ENCODE data around the gene FAM90A1. TPM values are rescaled to one million over a fixed set of nuclear protein-coding genes. Genes with fewer than 3 reads are reported as not detected.
"Not testable (repeated sequence)": the region's sequence is repeated elsewhere in the genome, so short reads cannot be mapped to it uniquely, and the experiment has no call there.

The FAM90A1 gene
- polyA plus RNA-seq, 4 donors = 0.27 to 0.65 (median 0.45) TPM; not detected in 1

DNA sequence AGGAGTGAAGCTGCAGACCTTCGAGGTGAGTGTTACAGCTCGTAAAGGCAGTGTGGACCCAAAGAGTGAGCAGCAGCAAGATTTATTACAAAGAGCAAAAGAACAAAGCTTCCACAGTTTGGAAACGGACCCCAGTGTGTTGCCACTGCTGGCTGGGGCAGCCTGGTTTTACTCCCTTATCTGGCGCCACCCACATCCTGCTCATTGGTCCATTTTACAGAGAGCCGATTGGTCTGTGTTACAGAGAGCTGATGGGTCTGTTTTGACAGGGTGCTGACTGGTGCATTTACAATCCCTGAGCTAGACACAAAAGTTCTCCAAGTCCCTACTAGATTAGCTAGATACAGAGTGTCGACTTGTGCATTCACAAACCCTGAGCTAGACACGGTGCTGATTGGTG, 24.2 kb upstream of the FAM90A1 start:
- FAIRE-seq; H3K9me3 ChIP-seq (ENCODE audit: control insufficient read depth in 2 of 2, insufficient read depth in 1 of 2, low read depth in 1 of 2, low read length in 1 of 2); DNase-seq; H3K27me3 ChIP-seq (ENCODE audit: control insufficient read depth in 3 of 3, insufficient read depth in 3 of 3, low read length in 3 of 3); H3K4me3 ChIP-seq (ENCODE audit: low read depth in 1 of 3, low read length in 3 of 3); H3K36me3 ChIP-seq (ENCODE audit: control insufficient read depth in 3 of 3, insufficient read depth in 2 of 3, low read depth in 1 of 3, low read length in 3 of 3); H3K4me1 ChIP-seq (ENCODE audit: control insufficient read depth in 3 of 3, insufficient read depth in 2 of 3, low read depth in 1 of 3, low read length in 2 of 3); H3K27ac ChIP-seq (ENCODE audit: low read depth in 1 of 3, low read length in 2 of 3): not testable (repeated sequence)
- 73 to 84% (median 76%) methylated on average over 6 of the region's 7 CpGs for WGBS, 3 donors

DNA sequence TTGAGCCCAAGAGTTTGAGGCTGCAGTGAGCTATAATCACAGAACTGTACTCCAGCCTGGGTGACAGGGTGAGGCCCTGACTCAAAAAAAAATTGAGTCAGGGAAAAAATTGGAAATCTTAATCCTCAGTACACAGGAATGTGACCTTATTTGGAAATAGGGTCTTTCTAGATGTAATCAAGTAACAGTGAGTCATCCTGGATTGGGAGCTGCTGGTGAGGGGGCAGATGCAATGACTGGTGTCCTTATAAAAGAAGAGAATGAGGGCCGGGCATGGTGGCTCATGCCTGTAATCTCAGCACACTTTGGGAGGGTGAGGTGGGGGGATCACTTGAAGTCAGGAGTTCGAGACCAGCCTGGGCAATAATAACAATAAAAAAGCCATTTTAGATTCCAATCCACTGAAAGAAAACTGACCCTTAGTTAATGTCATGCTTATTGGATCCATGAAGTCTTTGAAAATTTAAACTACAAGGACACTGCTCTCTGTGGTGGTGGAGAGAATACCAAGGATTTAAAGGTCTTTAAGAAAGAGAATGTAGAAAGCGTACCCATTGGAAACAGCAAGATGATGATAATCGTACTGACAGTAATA, 19.6 kb upstream of the FAM90A1 start:
- H3K36me3 ChIP-seq (ENCODE audit: control insufficient read depth in 3 of 3, insufficient read depth in 2 of 3, low read depth in 1 of 3, low read length in 3 of 3); FAIRE-seq; H3K9me3 ChIP-seq (ENCODE audit: control insufficient read depth in 2 of 2, insufficient read depth in 1 of 2, low read depth in 1 of 2, low read length in 1 of 2); H3K27ac ChIP-seq (ENCODE audit: low read depth in 1 of 3, low read length in 2 of 3); H3K27me3 ChIP-seq (ENCODE audit: control insufficient read depth in 3 of 3, insufficient read depth in 3 of 3, low read length in 3 of 3); H3K4me1 ChIP-seq (ENCODE audit: control insufficient read depth in 3 of 3, insufficient read depth in 2 of 3, low read depth in 1 of 3, low read length in 2 of 3); DNase-seq; H3K4me3 ChIP-seq (ENCODE audit: low read depth in 1 of 3, low read length in 3 of 3): not testable (repeated sequence)
- WGBS, 3 donors = 84 to 88% (median 87%) methylated on average over 3 to 4 of the region's 4 CpGs

- DNase-seq = not testable (repeated sequence)
Observed at GRCh38 chr12:8243682-8244161, 16.3 kb upstream of the FAM90A1 start.

DNA sequence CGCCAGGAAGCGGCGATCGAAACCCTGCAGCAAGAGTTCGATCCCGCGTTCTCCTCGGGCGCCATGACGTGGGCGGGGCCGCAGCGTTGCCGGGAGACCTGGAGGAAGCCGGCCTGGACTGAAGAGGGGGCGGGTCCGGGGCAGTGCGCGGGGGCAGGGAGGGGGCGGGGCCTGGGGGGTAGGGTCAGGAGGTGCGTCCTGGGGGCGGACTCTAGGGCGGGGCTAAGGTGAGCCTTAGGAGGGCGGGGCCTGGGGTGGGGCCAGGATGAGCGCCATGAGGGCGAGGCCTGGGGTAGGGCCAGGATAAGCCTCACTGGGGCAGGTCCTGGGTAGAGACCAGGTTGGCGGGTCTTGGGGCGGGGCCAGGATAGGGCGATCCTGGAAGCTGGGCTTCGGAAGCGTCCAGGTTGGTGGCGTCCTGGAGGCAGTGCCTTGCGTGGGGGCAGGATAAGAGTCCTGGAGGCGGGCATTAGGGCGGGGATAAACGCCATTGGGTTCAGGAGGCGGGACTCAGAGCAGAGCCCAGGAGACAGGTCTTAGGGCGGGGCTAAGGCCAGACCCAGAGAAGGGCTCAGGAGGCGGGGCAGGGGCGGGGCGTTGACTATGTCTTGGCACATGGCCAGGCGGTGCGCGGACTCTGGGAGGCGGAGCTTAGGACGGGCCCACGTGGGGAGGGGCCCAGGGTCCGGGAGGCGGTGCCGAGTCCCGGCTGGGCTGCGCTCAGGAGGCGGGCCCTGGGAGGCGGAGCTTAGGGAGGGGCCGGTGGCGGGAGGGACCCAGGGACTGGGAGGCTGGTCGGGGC, 15.7 kb upstream of the FAM90A1 start:
- H3K36me3 ChIP-seq (ENCODE audit: control insufficient read depth in 3 of 3, insufficient read depth in 2 of 3, low read depth in 1 of 3, low read length in 3 of 3); H3K4me1 ChIP-seq (ENCODE audit: control insufficient read depth in 3 of 3, insufficient read depth in 2 of 3, low read depth in 1 of 3, low read length in 2 of 3); H3K9me3 ChIP-seq (ENCODE audit: control insufficient read depth in 2 of 2, insufficient read depth in 1 of 2, low read depth in 1 of 2, low read length in 1 of 2); H3K27me3 ChIP-seq (ENCODE audit: control insufficient read depth in 3 of 3, insufficient read depth in 3 of 3, low read length in 3 of 3): not testable (repeated sequence)
- FAIRE-seq = peak; percentile 94
- 0 to 1% (median 0%) methylated on average over 42 to 57 of the region's 57 CpGs for WGBS, 3 donors
- peak overlapping the region; percentile 65 to 74 (median 68) for H3K4me3 ChIP-seq (ENCODE audit: low read depth in 1 of 3, low read length in 3 of 3)
- peak overlapping the region; percentile 74 to 89 (median 78) for H3K27ac ChIP-seq (ENCODE audit: low read depth in 1 of 3, low read length in 2 of 3)
- peak; percentile 97 for DNase-seq

More at GRCh38 chr12:8243682-8244161, 16.3 kb upstream of the FAM90A1 start:
- H3K27me3 ChIP-seq (ENCODE audit: control insufficient read depth in 3 of 3, insufficient read depth in 3 of 3, low read length in 3 of 3); H3K36me3 ChIP-seq (ENCODE audit: control insufficient read depth in 3 of 3, insufficient read depth in 2 of 3, low read depth in 1 of 3, low read length in 3 of 3); H3K9me3 ChIP-seq (ENCODE audit: control insufficient read depth in 2 of 2, insufficient read depth in 1 of 2, low read depth in 1 of 2, low read length in 1 of 2); FAIRE-seq; H3K4me1 ChIP-seq (ENCODE audit: control insufficient read depth in 3 of 3, insufficient read depth in 2 of 3, low read depth in 1 of 3, low read length in 2 of 3): not testable (repeated sequence)
- Histone ChIP-seq H3K4me3 (ENCODE audit: low read depth in 1 of 3, low read length in 3 of 3) (peak overlapping the region in 2 of 3 donors; percentile 60 to 64), H3K27ac (ENCODE audit: low read depth in 1 of 3, low read length in 2 of 3) (peak overlapping the region in 2 of 3 donors; percentile 78 to 89)
- WGBS, 3 donors = 1% methylated on average over 28 to 35 of the region's 35 CpGs

GRCh38 chr12:8242622-8242879, 15.1 kb upstream of the FAM90A1 start:
- FAIRE-seq; H3K36me3 ChIP-seq (ENCODE audit: control insufficient read depth in 3 of 3, insufficient read depth in 2 of 3, low read depth in 1 of 3, low read length in 3 of 3); DNase-seq; H3K4me1 ChIP-seq (ENCODE audit: control insufficient read depth in 3 of 3, insufficient read depth in 2 of 3, low read depth in 1 of 3, low read length in 2 of 3); H3K9me3 ChIP-seq (ENCODE audit: control insufficient read depth in 2 of 2, insufficient read depth in 1 of 2, low read depth in 1 of 2, low read length in 1 of 2); H3K27me3 ChIP-seq (ENCODE audit: control insufficient read depth in 3 of 3, insufficient read depth in 3 of 3, low read length in 3 of 3): not testable (repeated sequence)
- Histone ChIP-seq H3K27ac (ENCODE audit: low read depth in 1 of 3, low read length in 2 of 3) (peak overlapping the region in 2 of 3 donors; percentile 38 to 56), H3K4me3 (ENCODE audit: low read depth in 1 of 3, low read length in 3 of 3) (peak overlapping the region; percentile 65 to 74 (median 68))
- 0 to 1% (median 0%) methylated on average over 17 to 28 of the region's 28 CpGs for WGBS, 3 donors

GRCh38 chr12:8241917-8242621, 14.7 kb upstream of the FAM90A1 start:
- WGBS, 3 donors = 4 to 9% (median 5%) methylated on average over 17 to 19 of the region's 20 CpGs
- not testable (repeated sequence) for H3K4me1 ChIP-seq (ENCODE audit: control insufficient read depth in 3 of 3, insufficient read depth in 2 of 3, low read depth in 1 of 3, low read length in 2 of 3); H3K9me3 ChIP-seq (ENCODE audit: control insufficient read depth in 2 of 2, insufficient read depth in 1 of 2, low read depth in 1 of 2, low read length in 1 of 2); H3K36me3 ChIP-seq (ENCODE audit: control insufficient read depth in 3 of 3, insufficient read depth in 2 of 3, low read depth in 1 of 3, low read length in 3 of 3); H3K27me3 ChIP-seq (ENCODE audit: control insufficient read depth in 3 of 3, insufficient read depth in 3 of 3, low read length in 3 of 3); FAIRE-seq
- peak overlapping the region; percentile 65 to 74 (median 68) for H3K4me3 ChIP-seq (ENCODE audit: low read depth in 1 of 3, low read length in 3 of 3)
- peak; percentile 18 to 36 for DNase-seq
- H3K27ac ChIP-seq (ENCODE audit: low read depth in 1 of 3, low read length in 2 of 3) = peak overlapping the region in 2 of 3 donors; percentile 38 to 56

DNA sequence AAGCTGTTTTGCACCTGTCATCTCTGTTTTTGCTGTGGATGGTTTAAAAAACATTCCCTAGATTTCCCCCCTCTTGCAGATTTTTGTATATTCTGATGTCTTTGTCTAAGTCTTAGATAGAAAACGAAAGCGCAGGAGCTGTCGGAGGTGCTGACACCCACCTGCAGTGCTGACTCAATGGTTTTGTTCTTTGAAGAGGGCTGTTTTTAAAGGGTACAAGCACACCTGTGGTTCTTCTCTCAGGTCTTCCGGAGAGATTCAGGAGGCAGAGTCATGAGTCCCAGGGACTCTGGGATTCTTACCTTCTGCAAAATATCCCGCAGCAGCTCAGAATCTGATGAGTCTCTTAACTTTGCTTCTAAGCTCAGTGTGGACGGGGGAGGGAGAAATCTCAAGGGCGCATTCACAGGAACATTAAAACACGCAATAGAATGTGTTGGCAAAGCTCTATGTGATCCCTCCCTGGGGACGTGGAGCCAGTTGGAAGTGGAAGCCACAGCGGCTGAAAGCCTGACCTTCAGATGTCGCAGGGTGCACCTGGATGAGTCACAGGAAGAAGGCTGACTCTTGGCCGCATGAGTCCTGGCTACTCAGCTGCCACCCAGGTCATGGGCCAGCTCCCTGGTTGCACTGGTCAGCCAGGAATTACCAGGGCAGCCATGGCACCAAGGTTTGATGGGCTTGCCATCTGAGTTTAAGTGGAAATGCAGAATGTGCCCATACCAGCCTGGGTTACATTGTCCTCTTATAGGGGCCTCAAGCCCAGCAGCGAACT, 13.1 kb upstream of the FAM90A1 start:
- FAIRE-seq; H3K9me3 ChIP-seq (ENCODE audit: control insufficient read depth in 2 of 2, insufficient read depth in 1 of 2, low read depth in 1 of 2, low read length in 1 of 2); H3K4me3 ChIP-seq (ENCODE audit: low read depth in 1 of 3, low read length in 3 of 3); H3K36me3 ChIP-seq (ENCODE audit: control insufficient read depth in 3 of 3, insufficient read depth in 2 of 3, low read depth in 1 of 3, low read length in 3 of 3); DNase-seq; H3K4me1 ChIP-seq (ENCODE audit: control insufficient read depth in 3 of 3, insufficient read depth in 2 of 3, low read depth in 1 of 3, low read length in 2 of 3); H3K27ac ChIP-seq (ENCODE audit: low read depth in 1 of 3, low read length in 2 of 3); H3K27me3 ChIP-seq (ENCODE audit: control insufficient read depth in 3 of 3, insufficient read depth in 3 of 3, low read length in 3 of 3): not testable (repeated sequence)
- WGBS, 3 donors = 79 to 87% (median 79%) methylated on average over 10 to 13 of the region's 13 CpGs

- H3K36me3 ChIP-seq (ENCODE audit: control insufficient read depth in 3 of 3, insufficient read depth in 2 of 3, low read depth in 1 of 3, low read length in 3 of 3); H3K27ac ChIP-seq (ENCODE audit: low read depth in 1 of 3, low read length in 2 of 3); H3K4me1 ChIP-seq (ENCODE audit: control insufficient read depth in 3 of 3, insufficient read depth in 2 of 3, low read depth in 1 of 3, low read length in 2 of 3); H3K4me3 ChIP-seq (ENCODE audit: low read depth in 1 of 3, low read length in 3 of 3); DNase-seq; H3K27me3 ChIP-seq (ENCODE audit: control insufficient read depth in 3 of 3, insufficient read depth in 3 of 3, low read length in 3 of 3); H3K9me3 ChIP-seq (ENCODE audit: control insufficient read depth in 2 of 2, insufficient read depth in 1 of 2, low read depth in 1 of 2, low read length in 1 of 2); FAIRE-seq: not testable (repeated sequence)
- WGBS, 3 donors = 79 to 80% (median 80%) methylated on average over 12 of the region's 12 CpGs
Observed at GRCh38 chr12:8237031-8237430, 9.6 kb upstream of the FAM90A1 start.

Data from small intestine (tissue), 7 donors.